HepG2 (cell line): ENCODE results near the gene SPINK9. TPM values are rescaled to one million over a fixed set of nuclear protein-coding genes. Genes with fewer than 3 reads are reported as not detected.

Source experiments
- ATAC-seq: fragments of 200-7000 bp; cut with Tn5 transposase; 3 replicates; pipeline ENCODE4 v1.9.1; 2020; ENCODE audit warnings: mild to moderate bottlenecking, moderate library complexity
- BruUV-seq: library from RNA; stranded (reverse); fragments of 400-500 nt; replicated peaks from 2 replicates; lab custom pipeline; 2021; lab: Mats Ljungman, UMichigan
- CTCF ChIA-PET: fragments of 300-600 bp; formaldehyde crosslinking; extraction: SDS; loops from one replicate; lab custom pipeline; 2021; ENCODE audit warnings: low total read pairs, inconsistent platforms, low intra/inter-chr PET ratio; lab: Yijun Ruan, JAX
- POLR2A ChIA-PET: fragments of 350-600 bp; sonication (Branson Sonifier 250); formaldehyde crosslinking; loops from one replicate; lab custom pipeline; 2020; ENCODE audit warnings: antibody characterized with exemption, inconsistent platforms; lab: Yijun Ruan, JAX
- DNase-seq: peaks from one replicate; pipeline ENCODE4 v3.0.0-alpha.2; 2015; ENCODE audit warnings: low spot score
- FAIRE-seq: peaks from 3 replicates; lab custom pipeline; 2011; peaks lifted over from hg19 to GRCh38; lab: Jason Lieb, UNC
- H2AFZ ChIP-seq: one replicate; pipeline ENCODE4 v1.6.1; 2011; ENCODE audit warnings: low read length, inconsistent platforms
- H3K27ac ChIP-seq: fragments of 300-600 bp; 3 replicates; pipeline ENCODE4 v1.8.0; 2011; ENCODE audit warnings: mixed run types, mild to moderate bottlenecking, mixed read lengths, low read length, inconsistent platforms; ENCODE audit not compliant: insufficient read depth; ENCODE audit errors: extremely low read length
- H3K27me3 ChIP-seq, 2 experiments: fragments of 200-600 bp in 1 of 2; 2 replicates in 1 of 2; 3 replicates in 1 of 2; pipeline versions ENCODE4 v1.6.0 to v1.8.0; 2011; ENCODE audit warnings: low read length in 2 of 2, mild to moderate bottlenecking in 2 of 2, moderate library complexity in 2 of 2, inconsistent platforms in 1 of 2; ENCODE audit not compliant: insufficient read depth in 2 of 2, control insufficient read depth in 1 of 2
- H3K36me3 ChIP-seq, 2 experiments: fragments of 200-600 bp in 1 of 2; replicated peaks in 1 of 2; 2 replicates in 1 of 2; 3 replicates in 1 of 2; pipeline versions ENCODE4 v1.5.1 to v1.8.0; 2011; ENCODE audit warnings: low read length in 2 of 2, inconsistent platforms in 1 of 2; ENCODE audit not compliant: insufficient read depth in 2 of 2, control insufficient read depth in 1 of 2
- H3K4me1 ChIP-seq: 2 replicates; pipeline ENCODE4 v1.5.1; 2012; ENCODE audit warnings: low read length, inconsistent platforms; ENCODE audit not compliant: insufficient read depth
- H3K4me2 ChIP-seq: 2 replicates; pipeline ENCODE4 v1.6.0; 2011; ENCODE audit warnings: low read depth, low read length, inconsistent platforms
- H3K4me3 ChIP-seq, 3 experiments: fragments of 200-600 bp in 1 of 3; sonication (generic), shearing (Covaris generic) in 1 of 3; replicated peaks in 1 of 3; 2 replicates each; pipeline ENCODE4 v1.5.1; 2011 to 2016; ENCODE audit warnings: low read length in 3 of 3, inconsistent platforms in 2 of 3, low read depth in 2 of 3, mild to moderate bottlenecking in 2 of 3, control low read depth in 1 of 3, mixed read lengths in 1 of 3; ENCODE audit not compliant: insufficient read depth in 1 of 3
- H3K79me2 ChIP-seq: one replicate; pipeline ENCODE4 v1.6.1; 2011; ENCODE audit warnings: low read length, inconsistent platforms; ENCODE audit not compliant: insufficient read depth
- H3K9ac ChIP-seq: 2 replicates; pipeline ENCODE4 v1.6.0; 2011; ENCODE audit warnings: mild to moderate bottlenecking, low read depth, low read length, inconsistent platforms; ENCODE audit not compliant: insufficient read depth
- H3K9me3 ChIP-seq: 2 replicates; pipeline ENCODE4 v1.5.1; 2012; ENCODE audit warnings: mild to moderate bottlenecking, low read length
- H4K20me1 ChIP-seq: 2 replicates; pipeline ENCODE4 v1.6.0; 2011; ENCODE audit warnings: inconsistent platforms, mild to moderate bottlenecking, low read length, moderate library complexity; ENCODE audit not compliant: insufficient read depth
- ARNTL ChIP-seq: sonication (generic); formaldehyde crosslinking; IDR thresholded peaks from 2 replicates; pipeline ENCODE4 v1.4.0; 2020; ENCODE audit warnings: mild to moderate bottlenecking, missing genetic modification reagents
- CREBL2 ChIP-seq: sonication (generic); formaldehyde crosslinking; IDR thresholded peaks from 2 replicates; pipeline ENCODE4 v1.8.1; 2023; ENCODE audit warnings: missing genetic modification reagents, mild to moderate bottlenecking, borderline replicate concordance
- FOXP4 ChIP-seq: sonication (generic); formaldehyde crosslinking; IDR thresholded peaks from 2 replicates; pipeline ENCODE4 v1.4.0; 2020; ENCODE audit warnings: missing genetic modification reagents
- GPN1 ChIP-seq: sonication (generic); formaldehyde crosslinking; IDR thresholded peaks from 2 replicates; pipeline ENCODE4 v1.5.1; 2020; ENCODE audit warnings: missing genetic modification reagents, borderline replicate concordance
- NRL ChIP-seq: sonication (generic); formaldehyde crosslinking; IDR thresholded peaks from 2 replicates; pipeline ENCODE4 v1.5.0; 2020; ENCODE audit warnings: missing genetic modification reagents, mild to moderate bottlenecking, moderate library complexity, borderline replicate concordance
- SKI ChIP-seq: fragments of 450-650 bp; IDR thresholded peaks from one replicate; pipeline ENCODE4 v1.6.1; 2018; ENCODE audit warnings: mild to moderate bottlenecking; ENCODE audit not compliant: partially characterized antibody
- SRSF9 ChIP-seq: fragments of 200-400 bp; formaldehyde crosslinking; IDR thresholded peaks from 2 replicates; pipeline ENCODE4 v1.6.1; 2018; ENCODE audit warnings: borderline replicate concordance, mild to moderate bottlenecking, low read depth, low read length; ENCODE audit not compliant: insufficient read depth, poor library complexity, severe bottlenecking
- ZBTB33 ChIP-seq: sonication (generic); formaldehyde crosslinking; IDR thresholded peaks from 2 replicates; pipeline ENCODE4 v1.4.0; 2020; ENCODE audit warnings: missing genetic modification reagents
- ZNF256 ChIP-seq: sonication (generic); formaldehyde crosslinking; conservative IDR thresholded peaks from 2 replicates; pipeline ENCODE4 v1.4.0; 2020; ENCODE audit warnings: missing genetic modification reagents
- ZNF354B ChIP-seq: sonication (generic); formaldehyde crosslinking; IDR thresholded peaks from 2 replicates; pipeline ENCODE4 v1.8.0; 2022; ENCODE audit warnings: mild to moderate bottlenecking, missing genetic modification reagents
- ZNF501 ChIP-seq: sonication (generic); formaldehyde crosslinking; IDR thresholded peaks from 2 replicates; pipeline ENCODE4 v1.5.1; 2020; ENCODE audit warnings: mild to moderate bottlenecking, moderate library complexity, missing genetic modification reagents
- ZNF530 ChIP-seq: sonication (generic); formaldehyde crosslinking; IDR thresholded peaks from 2 replicates; pipeline ENCODE4 v1.5.0; 2020; ENCODE audit warnings: low read depth, mild to moderate bottlenecking, missing genetic modification reagents
- ZNF569 ChIP-seq: sonication (generic); formaldehyde crosslinking; IDR thresholded peaks from 2 replicates; pipeline ENCODE4 v1.5.0; 2020; ENCODE audit warnings: mild to moderate bottlenecking, missing genetic modification reagents, moderate library complexity, borderline replicate concordance
- ZNF652 ChIP-seq: IDR thresholded peaks from 2 replicates; pipeline ENCODE4 v1.6.1; 2016; ENCODE audit warnings: low read depth, borderline replicate concordance
- ZNF775 ChIP-seq: sonication (generic); formaldehyde crosslinking; IDR thresholded peaks from 2 replicates; pipeline ENCODE4 v1.4.0; 2020; ENCODE audit warnings: missing genetic modification reagents, mild to moderate bottlenecking, moderate library complexity, borderline replicate concordance
- in situ Hi-C: cut with HindIII; loops from 2 replicates; pipeline ENCODE4 v1.10.0; 2017; ENCODE audit warnings: low pct_unique_long_range_greater_than_20kb; ENCODE audit not compliant: extremely low pct_ligation_motif_present
- intact Hi-C: fragments of 100-400 bp; cut with micrococcal nuclease; formaldehyde crosslinking; loops from one replicate; pipeline ENCODE4 v1.10.0; 2022; ENCODE audit not compliant: unreplicated experiment
- polyA plus RNA-seq, 8 experiments: library from polyadenylated mRNA; depleted of rRNA in 3 of 8; stranded (reverse) in 7 of 8; unstranded in 1 of 8; fragments of >200 nt; fragmentation: Illumina TruSeq in 4 of 8; extraction: Trizol in 4 of 8; gene quantifications; 2 replicates each; pipeline versions ENCODE4 v1.2.1 to v1.2.3, GENCODE V29; 2011 to 2016; ENCODE audit warnings: low read depth in 4 of 8, missing spikeins in 1 of 8, mixed read lengths in 1 of 8; ENCODE audit not compliant: insufficient read depth in 1 of 8
- total RNA-seq, 5 experiments: library from RNA; depleted of rRNA; stranded (reverse); fragments of >200 nt; fragmentation: Illumina TruSeq; extraction: Trizol; gene quantifications; 2 replicates each; pipeline ENCODE4 v1.2.3, GENCODE V29; 2016; ENCODE audit warnings: low read depth in 1 of 5

Gene SPINK9
- total and polyA plus RNA-seq, 2 of the 13 experiments (the other 11 are each of a cell fraction or from before 2014, with no cell fraction given): not detected

- H3K27ac ChIP-seq: no peak overlapping the region
- H3K79me2 ChIP-seq: no peaks in the 10 kb centered on the region
- no peak overlapping the region for H3K9ac ChIP-seq
- no peak overlapping the region for H3K4me3 ChIP-seq
- DNase-seq: no peak
- ChIA-PET POLR2A (no interaction called here), CTCF (no interaction called here)
- H3K9me3 ChIP-seq: no peaks in the 10 kb centered on the region
- no peak for ATAC-seq
- no peak overlapping the region for H3K4me2 ChIP-seq
- in situ Hi-C loops: no loop called here
- no peak for TF ChIP-seq ZBTB33 (CRISPR knock-in tag)
- TF ChIP-seq GPN1 (CRISPR knock-in tag): no peak
- no peak for TF ChIP-seq ZNF530 (CRISPR knock-in tag)
- TF ChIP-seq FOXP4: no peak
- no peaks in the 10 kb centered on the region for H3K36me3 ChIP-seq
- H2AFZ ChIP-seq: no peak overlapping the region
- no TSS peak for BruUV-seq
- no peaks in the 10 kb centered on the region; a peak in 1 of 5 replicates for H3K27me3 ChIP-seq
- FAIRE-seq: no peak
- no peaks in the 10 kb centered on the region for H4K20me1 ChIP-seq
- intact Hi-C loops: no loop called here
- H3K4me1 ChIP-seq: no peaks in the 10 kb centered on the region
Measured at GRCh38 chr5:148364343-148364742, 29.0 kb downstream of the SPINK9 start.

- no peak overlapping the region for H3K4me3 ChIP-seq
- BruUV-seq: no TSS peak
- POLR2A ChIA-PET: no interaction called here
- H3K9ac ChIP-seq: no peak overlapping the region
- in situ Hi-C loops: no loop called here
- no peaks in the 10 kb centered on the region for H3K36me3 ChIP-seq
- intact Hi-C loops: no loop called here
- H3K27me3 ChIP-seq: no peaks in the 10 kb centered on the region; a peak in 1 of 5 replicates
- no peaks in the 10 kb centered on the region for H3K79me2 ChIP-seq
- no peak for FAIRE-seq
- H3K4me1 ChIP-seq: no peaks in the 10 kb centered on the region
- no peaks in the 10 kb centered on the region for H4K20me1 ChIP-seq
- no peak for TF ChIP-seq CREBL2 (CRISPR knock-in tag)
- TF ChIP-seq ARNTL (CRISPR knock-in tag): no peak
- TF ChIP-seq ZNF569: no peak
- TF ChIP-seq NRL (CRISPR knock-in tag): no peak
- no peak for TF ChIP-seq ZNF256 (CRISPR knock-in tag)
- no peak for TF ChIP-seq SKI
- no peak for TF ChIP-seq SRSF9
- no peak for TF ChIP-seq ZNF775 (CRISPR knock-in tag)
- TF ChIP-seq ZNF652 (CRISPR knock-in tag): no peak
- no peak for TF ChIP-seq ZNF354B (CRISPR knock-in tag)
- no peak for TF ChIP-seq ZNF501 (CRISPR knock-in tag)
- H3K4me2 ChIP-seq: no peak overlapping the region
- no peak for DNase-seq
- no peak for ATAC-seq
- CTCF ChIA-PET: no interaction called here
- no peak overlapping the region for H2AFZ ChIP-seq
- H3K27ac ChIP-seq: no peak overlapping the region
- H3K9me3 ChIP-seq: no peaks in the 10 kb centered on the region
Measured at GRCh38 chr5:148368299-148368698, 32.9 kb downstream of the SPINK9 start.
